Raji (cell line): ENCODE measurements around the gene NUDT8.

Source experiments
- POLR2A ChIP-seq: IDR thresholded peaks from 2 replicates; pipeline ENCODE4 v1.6.1; 2011; ENCODE audit warnings: low read depth, low read length, control low read depth; ENCODE audit not compliant: insufficient read depth

Gene NUDT8

DNA sequence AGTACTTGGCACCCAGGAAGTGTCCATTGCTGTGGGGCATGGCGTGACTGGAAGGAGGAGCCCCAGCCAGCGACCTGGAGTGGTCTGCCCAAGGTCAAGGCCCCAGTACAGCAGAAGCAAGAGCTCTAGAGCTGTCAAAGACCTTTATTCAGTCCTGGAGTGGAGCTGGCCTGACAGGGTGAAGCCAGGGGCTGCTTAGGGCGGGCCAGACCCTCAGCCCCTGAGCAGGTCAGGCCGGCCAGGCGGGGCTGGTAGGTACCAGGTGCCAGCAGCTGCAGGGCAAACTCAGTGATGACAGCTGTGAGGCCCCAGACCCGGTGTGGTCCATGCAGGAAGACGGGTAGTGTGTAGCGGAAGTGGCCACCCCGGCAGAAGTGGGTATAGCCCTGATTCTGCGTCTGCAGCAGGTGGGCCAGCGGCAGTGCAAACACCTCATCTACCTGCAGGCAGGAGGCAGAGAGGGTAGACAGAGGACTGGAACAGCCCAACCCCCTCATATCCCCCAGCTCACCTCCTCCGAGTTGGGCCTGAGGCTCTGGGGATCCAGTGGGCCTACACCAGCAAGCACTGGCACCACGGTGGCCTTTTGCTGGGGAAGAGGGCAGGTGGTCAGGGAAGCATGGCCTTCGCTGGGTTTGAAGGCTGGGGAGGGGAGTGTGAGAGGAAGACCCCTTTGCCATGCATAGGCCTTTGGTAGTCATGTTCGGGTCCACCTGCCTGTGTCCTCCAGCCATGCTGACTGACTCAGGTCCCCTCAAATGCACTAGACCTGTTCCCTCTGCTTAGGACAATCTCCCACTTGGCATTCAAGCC, 1.7 kb downstream of the NUDT8 start:
- TF ChIP-seq POLR2A = no peak

DNA sequence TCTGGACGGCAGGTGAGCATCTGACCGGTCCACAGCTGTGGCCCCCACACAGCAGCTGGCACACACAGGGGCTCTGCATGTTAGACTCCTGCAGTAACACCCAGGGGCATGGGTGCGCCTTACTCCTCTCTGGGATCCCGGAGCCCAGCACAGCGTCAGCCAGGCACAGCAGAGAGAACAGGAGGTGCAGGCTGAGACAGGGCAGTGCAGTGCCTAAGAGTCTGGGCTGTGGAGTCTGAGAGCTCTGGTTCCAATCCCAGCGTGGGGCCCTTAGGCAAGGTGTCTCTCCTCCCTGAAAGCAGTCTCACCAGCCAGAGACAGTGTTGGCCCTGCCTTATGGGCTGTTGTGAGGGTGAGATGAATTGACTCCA, 2.3 kb downstream of the NUDT8 start:
- TF ChIP-seq POLR2A = no peak

DNA sequence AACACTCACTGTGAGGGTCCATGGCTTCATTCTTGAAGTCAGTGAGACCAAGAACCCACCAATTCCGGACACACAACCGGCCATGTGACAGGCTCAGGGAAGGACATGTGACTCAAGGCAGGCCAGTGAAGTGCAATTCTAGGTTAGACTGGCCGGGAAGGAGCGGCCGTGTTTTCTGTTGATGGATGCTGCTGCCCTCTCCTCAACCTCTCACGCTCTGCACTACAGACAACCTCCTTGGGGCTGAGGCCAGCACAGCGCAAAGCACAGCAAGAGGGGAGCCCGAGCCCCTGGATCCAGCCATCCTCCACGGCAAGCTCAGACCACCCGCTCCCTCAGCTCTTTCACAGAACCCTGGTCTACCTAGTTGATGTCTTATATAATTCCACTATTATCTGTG, 2.8 kb downstream of the NUDT8 start:
- no peak for TF ChIP-seq POLR2A

DNA sequence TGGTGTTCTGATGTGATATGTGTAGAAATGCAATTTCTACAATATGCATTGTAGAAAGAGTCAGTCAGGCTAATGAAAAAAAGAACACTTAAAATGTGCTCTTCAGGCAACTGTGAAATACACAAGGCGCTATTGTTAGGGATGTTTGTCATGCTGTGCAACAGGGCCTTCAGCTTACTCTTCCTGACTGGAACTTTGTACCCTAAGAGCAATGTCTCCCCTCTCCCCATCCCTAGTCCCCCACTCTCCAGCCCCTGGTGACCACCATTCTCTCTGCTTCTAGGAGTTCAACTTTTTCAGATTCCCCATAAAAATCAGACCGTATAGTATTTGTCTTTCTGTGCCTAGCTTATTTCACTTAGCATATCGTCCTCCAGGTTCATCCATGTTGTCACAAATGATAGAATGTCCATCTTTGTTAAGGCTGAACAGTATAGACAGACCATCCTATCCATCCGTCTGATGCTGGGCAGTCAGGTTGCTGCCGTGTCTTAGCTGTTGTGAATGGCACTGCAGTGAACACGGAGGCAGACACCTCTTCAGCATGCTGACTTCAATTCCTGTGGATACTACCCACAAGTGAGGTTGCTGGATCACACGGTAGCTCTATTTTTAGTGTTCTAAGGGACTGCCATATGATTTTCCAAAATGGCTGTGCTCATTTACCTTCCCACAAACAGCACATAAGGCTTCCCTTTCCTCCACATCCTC, 12.3 kb downstream of the NUDT8 start:
- TF ChIP-seq POLR2A = no peak

DNA sequence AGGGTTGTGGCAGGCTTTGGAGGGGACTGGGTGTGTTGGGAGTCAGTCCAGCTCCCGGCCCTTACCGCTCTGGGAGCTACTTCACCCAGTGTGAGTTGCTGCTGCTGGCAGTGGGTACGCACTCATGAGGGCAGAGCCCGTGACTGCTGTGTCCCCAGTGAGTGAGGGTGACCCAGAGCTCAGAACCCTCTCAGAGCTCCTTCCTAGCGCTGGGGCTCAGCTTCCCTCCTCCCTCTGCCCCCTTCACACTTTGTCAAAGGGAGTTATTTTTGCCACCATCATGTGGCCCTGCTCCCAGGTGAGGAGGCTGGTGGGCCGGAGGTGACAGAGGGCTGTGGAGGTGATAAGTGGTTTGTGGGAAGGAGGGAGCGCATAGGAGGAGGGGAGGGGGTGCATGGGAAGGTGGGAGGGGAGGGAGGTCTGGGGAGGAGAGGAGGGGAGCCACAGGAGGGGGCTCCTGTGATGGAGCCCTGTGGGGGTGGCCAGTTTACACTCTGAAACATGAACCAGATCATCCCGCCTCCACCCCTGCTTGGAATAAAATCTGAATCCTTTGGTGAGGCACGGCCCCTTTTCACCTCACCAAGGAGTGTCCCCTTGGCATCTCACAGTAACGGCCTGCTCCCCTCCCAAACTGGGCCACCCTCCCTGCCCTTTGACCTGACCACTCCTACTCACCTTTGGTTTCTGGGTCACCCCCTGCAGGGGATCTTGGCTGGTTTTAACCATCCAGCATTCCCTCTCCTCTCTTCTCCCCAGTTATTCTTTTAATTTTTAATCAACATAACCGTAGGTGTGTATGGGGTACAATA, 13.1 kb downstream of the NUDT8 start:
- TF ChIP-seq POLR2A = no peak

DNA sequence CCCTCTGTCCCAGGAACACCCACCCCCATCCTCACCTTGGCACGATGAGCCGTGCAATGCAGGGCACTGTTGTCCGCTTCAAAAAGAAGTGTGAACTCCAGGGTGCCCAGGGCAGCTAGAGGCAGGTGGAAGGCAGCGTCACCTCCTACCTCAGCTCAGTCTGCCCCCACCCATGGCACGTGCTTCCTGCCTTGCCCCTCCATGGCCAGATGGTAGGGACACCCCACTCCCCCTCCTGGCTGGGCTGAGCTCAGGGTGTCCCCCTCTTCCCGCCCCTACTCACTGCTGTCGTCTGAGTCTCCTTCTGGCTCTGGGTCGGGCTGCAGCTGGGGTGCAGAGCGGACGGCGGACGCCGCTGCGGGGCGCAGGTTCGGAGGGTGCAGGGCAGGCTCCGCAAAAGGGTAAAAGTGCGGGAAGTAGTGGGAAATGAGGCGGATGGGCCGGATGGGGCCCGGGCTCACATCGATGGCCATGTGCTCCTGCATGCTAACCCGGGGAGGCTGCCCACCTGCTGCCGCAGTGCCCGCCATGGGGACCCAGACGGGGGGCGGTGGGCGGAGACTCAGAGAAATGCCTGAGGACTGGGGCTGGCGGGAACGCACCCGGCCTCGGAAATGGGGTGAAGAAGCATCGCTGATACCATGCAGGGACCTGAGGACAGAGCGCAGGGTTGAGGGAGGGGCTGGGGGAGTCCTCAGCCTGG, 13.9 kb downstream of the NUDT8 start:
- 0 out of 2 replicates have a peak, but pooled peaks have one; percentile 22 for TF ChIP-seq POLR2A

DNA sequence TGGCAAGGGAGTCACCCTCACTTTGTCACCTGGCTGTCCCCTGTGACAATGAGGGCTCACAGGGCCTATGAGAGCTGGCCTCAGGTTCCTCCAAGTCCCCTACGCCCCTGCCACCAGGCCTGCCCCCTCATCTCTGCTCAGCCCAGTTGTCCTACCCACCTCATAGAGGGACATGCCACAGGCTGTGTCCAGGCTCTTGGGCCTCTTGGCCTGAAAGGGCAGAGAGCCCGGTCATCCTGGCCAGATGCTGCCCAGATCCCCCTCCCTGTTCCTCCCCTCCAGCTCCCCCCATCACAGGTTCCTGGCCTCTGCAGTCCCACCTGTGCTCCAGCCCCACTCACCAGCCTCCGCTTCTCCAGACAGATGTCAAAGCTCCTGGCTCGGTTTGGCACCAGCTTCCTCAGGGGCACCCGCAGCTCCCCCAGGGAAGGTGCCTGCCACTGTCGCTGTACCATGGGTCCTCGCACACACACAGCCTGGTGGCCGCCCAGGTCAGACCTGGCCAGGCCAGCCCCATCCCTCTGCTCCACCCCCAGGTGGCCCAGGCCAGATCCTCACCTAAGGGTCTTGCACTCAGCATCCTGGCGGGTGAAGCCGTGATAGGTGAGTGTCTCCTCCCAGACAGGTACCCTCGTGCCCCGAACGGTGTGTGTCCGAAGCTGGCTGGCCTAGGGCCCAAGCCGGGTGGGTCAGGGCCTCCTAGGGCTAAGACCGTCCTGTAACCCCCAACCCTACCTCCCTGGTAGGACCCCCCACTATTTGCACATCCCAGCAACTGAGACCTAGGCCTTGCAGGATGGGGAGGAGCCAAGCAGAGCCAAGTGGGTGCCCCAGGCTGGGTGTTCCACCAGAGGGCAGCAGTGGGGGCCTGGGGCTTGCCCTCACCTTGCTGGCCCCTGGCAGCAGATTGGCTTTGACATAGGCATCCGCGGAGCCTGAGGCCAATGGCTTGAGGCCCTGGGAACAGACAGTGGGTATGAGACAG, 14.7 kb downstream of the NUDT8 start:
- TF ChIP-seq POLR2A = no peak

DNA sequence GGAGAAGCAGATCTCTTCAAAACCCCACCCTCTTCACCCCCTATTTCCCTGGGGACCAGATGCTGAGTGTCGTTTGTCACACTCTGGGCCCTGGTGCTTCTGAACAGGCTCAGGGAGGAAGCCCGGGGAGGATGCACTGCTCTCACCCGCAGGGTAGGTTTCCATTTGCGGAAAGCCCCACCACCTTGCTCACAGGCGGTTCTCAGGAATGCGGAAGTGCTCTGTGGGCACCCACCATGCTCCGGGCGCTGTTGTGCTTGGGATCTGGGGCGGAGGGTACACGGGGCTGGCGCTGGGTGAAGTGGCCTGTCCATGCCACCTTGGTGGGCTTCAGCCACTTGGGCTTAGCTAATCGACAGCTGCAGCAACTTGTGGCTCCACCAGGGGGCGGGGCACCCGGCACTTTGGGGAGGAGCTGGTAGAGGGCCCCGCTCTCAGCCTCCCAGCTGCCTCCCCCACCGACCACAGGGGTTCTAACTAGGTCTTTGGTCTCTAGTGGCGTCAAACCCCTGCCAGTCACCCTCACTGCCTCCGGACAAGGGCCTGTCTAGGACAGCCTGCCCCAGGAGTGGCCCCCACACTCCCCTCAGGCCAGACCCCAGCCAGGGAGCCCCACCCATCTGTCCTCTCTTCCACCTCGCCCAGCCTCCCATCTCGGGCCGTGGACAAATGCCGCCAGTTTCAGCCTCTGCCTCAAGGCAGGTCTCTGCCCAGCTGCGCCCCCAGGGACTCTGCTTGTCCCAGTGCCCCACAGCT, 15.6 kb downstream of the NUDT8 start:
- TF ChIP-seq POLR2A = peak; percentile 86

DNA sequence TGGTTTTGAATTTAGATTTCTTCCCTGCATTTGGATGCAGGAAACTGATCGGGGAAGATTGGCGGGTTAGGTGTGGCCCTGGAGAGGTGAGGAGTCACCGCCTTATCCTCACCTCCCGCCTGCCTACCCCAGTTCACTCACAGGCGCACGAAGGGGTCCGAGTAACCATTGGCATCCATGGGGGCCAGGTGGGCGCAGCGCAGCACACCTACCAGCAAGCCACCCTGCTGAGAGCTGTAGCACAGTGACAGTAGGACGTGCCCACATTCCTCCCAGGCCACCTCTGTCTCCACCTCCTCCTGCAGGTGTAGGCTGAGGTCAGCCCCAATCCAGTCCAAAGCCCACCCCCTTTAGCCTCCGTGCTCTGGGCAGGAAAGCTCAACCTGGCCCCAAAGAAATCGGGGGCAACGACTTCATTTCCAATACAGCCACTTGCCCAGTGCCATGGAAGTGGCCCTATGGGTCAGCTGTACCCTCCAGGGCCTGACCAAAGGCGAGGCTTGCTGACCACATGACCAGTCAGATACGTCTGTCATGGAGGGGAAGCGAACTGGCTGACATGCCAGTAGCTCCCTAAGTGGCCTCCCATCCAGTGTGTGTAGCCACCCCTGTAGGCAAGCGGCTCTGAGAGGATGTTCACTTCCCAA, 16.3 kb downstream of the NUDT8 start:
- no peak for TF ChIP-seq POLR2A

DNA sequence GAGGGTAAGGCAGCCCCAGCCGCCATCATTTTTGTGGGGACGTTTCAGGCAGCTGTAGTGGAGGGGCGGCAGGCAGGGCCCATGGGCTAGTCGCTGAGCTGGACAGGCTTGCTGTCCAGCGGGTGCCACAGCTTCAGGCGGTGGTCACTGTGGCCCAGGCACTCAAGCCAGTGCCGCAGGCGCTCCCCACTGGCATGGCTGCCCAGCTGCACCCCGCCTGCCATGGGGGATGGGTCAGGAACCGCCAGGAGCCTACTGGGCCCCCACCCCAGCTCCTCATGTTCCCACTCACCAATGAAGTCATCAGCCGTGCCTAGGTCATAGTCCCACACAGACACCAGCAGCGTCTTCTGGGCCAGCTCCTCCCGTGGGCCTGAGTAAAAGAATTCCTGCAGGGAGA, 17.0 kb downstream of the NUDT8 start:
- TF ChIP-seq POLR2A = no peak

DNA sequence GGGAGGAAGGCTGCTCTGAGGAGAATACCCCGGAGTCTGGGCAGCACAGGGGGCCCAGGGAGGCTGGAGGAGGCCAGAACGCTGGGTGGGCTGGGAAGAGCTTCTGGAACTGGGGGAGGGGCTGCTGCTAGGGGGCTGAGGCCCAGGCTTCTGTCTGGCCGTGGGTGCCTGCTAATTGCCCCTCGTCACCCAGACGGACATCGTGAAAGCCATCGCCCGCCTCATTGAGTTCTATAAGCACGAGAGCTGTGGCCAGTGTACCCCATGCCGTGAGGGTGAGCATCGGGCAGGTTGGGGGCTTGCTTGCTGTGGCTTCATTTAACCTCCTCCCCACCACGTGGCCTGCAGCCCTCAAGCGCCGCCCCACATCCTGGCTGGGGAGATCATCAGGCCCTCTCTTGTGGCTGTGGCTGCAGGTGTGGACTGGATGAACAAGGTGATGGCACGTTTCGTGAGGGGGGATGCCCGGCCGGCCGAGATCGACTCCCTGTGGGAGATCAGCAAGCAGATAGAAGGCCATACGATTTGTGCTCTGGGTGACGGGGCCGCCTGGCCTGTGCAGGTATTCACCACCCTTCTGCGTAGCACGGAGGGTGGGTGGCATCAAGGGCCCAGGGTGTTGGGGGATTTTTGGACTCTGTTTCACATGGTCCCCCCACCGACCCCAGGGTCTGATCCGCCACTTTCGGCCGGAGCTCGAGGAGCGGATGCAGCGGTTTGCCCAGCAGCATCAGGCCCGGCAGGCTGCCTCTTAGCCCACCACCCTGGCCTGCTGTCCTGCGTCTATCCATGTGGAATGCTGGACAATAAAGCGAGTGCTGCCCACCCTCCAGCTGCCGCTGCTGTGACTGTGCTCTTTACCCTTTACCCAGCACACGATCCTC, 17.8 kb downstream of the NUDT8 start:
- TF ChIP-seq POLR2A = no peak

DNA sequence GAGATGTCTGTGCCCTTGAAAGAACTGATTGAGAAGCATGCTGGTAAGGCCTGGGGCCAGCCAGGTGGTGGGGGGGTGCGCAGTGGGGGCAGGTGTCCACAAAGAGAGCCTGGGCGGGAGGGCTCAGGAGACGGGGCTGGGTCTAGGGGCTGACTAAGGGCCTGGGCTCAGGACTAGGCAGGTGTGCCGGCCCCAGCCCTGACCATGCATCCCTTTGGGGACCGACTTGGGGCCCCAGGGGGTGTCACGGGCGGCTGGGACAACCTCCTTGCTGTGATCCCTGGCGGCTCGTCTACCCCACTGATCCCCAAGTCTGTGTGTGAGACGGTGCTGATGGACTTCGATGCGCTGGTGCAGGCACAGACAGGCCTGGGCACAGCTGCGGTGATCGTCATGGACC, 18.6 kb downstream of the NUDT8 start:
- TF ChIP-seq POLR2A = no peak

DNA sequence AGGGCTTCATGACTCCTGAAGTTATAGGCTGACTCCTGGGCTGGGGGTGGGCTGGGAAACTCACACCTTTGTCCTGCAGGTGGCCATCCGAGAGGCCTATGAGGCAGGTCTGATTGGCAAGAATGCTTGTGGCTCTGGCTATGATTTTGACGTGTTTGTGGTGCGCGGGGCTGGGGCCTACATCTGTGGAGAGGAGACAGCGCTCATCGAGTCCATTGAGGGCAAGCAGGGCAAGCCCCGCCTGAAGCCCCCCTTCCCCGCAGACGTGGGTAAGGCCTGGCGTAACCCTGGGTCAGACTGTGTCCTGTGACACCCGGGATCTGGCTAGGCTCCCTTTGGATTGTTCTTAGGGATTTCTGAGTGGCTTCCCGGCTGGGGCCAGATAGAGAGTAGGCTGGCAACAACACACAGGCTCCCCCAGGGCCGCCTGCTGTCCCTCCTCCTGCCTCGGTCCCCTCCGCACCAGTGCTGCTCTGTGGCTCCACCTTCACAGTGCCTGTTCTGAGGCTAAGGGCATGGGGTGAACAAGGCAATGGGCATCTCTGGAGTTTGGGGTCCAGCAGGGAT, 19.4 kb downstream of the NUDT8 start:
- TF ChIP-seq POLR2A = no peak
